ENCODE results near the gene EIF4G1.

GRCh38 chr3:184380627-184381260, 66.3 kb downstream of the EIF4G1 start:
- TF ChIP-seq CTCF (IDR thresholded peaks at IDR 0.05) (no peak), POLR2A (IDR thresholded peaks at IDR 0.05) (no peak)
